HepG2 (cell line): Measurements from ENCODE around the gene ATXN7L3. TPM values are rescaled to one million over a fixed set of nuclear protein-coding genes. Genes with fewer than 3 reads are reported as not detected.
A peak's percentile ranks its signal among the peaks of the same experiment; 100 is the strongest.

Experiments
- ATF4 ChIP-seq, 2 experiments: fragments of 450-650 bp in 1 of 2; sonication (generic) in 1 of 2; formaldehyde crosslinking; IDR thresholded peaks; 2 replicates each; pipeline versions ENCODE4 v1.5.0 to v1.8.0; 2020 to 2022; ENCODE audit warnings: mild to moderate bottlenecking in 1 of 2, missing genetic modification reagents in 1 of 2
- ATF7 ChIP-seq, 2 experiments: fragments of 450-650 bp in 1 of 2; sonication (generic) in 1 of 2; formaldehyde crosslinking in 1 of 2; IDR thresholded peaks; 2 replicates each; pipeline versions ENCODE4 v1.4.0 to v1.6.1; 2016 to 2020; ENCODE audit warnings: antibody characterized with exemption in 1 of 2, mild to moderate bottlenecking in 1 of 2, missing genetic modification reagents in 1 of 2
- CAMTA2 ChIP-seq: sonication (generic); formaldehyde crosslinking; IDR thresholded peaks from 2 replicates; pipeline ENCODE4 v1.4.0; 2020; ENCODE audit warnings: mild to moderate bottlenecking, missing genetic modification reagents, borderline replicate concordance
- CBFB ChIP-seq: sonication (generic); formaldehyde crosslinking; IDR thresholded peaks from 2 replicates; pipeline ENCODE4 v1.4.0; 2020; ENCODE audit warnings: missing genetic modification reagents
- HNRNPLL ChIP-seq: fragments of 200-400 bp; formaldehyde crosslinking; IDR thresholded peaks from 2 replicates; pipeline ENCODE4 v1.6.1; 2017; ENCODE audit warnings: mild to moderate bottlenecking, low read depth, low read length; ENCODE audit not compliant: poor library complexity, severe bottlenecking
- HOXA5 ChIP-seq: sonication (generic); formaldehyde crosslinking; IDR thresholded peaks from 2 replicates; pipeline ENCODE4 v1.4.0; 2020; ENCODE audit warnings: missing genetic modification reagents
- IRF1 ChIP-seq: sonication (generic); formaldehyde crosslinking; IDR thresholded peaks from 2 replicates; pipeline ENCODE4 v1.4.0; 2020; ENCODE audit warnings: low read depth, mild to moderate bottlenecking, missing genetic modification reagents
- KAT8 ChIP-seq: IDR thresholded peaks from 2 replicates; pipeline ENCODE4 v1.6.1; 2016; ENCODE audit warnings: missing genetic modification reagents, missing compliant biosample characterization
- KDM4B ChIP-seq: sonication (generic); formaldehyde crosslinking; IDR thresholded peaks from 2 replicates; pipeline ENCODE4 v1.4.0; 2020; ENCODE audit warnings: missing genetic modification reagents
- PAX8 ChIP-seq: sonication (generic); formaldehyde crosslinking; IDR thresholded peaks from 2 replicates; pipeline ENCODE4 v1.8.0; 2022; ENCODE audit warnings: mild to moderate bottlenecking, missing genetic modification reagents, borderline replicate concordance
- SMARCC2 ChIP-seq: fragments of 450-650 bp; IDR thresholded peaks from 2 replicates; pipeline ENCODE4 v1.6.1; 2017; ENCODE audit warnings: antibody characterized with exemption, mild to moderate bottlenecking
- THRA ChIP-seq: sonication (generic); formaldehyde crosslinking; IDR thresholded peaks from 2 replicates; pipeline ENCODE4 v1.4.0; 2020; ENCODE audit warnings: missing genetic modification reagents, borderline replicate concordance
- ZNF121 ChIP-seq: sonication (generic); formaldehyde crosslinking; IDR thresholded peaks from 2 replicates; pipeline ENCODE4 v1.5.0; 2020; ENCODE audit warnings: mild to moderate bottlenecking, missing genetic modification reagents
- ZNF138 ChIP-seq: sonication (generic); formaldehyde crosslinking; IDR thresholded peaks from 2 replicates; pipeline ENCODE4 v1.5.0; 2020; ENCODE audit warnings: mild to moderate bottlenecking, low read depth, missing genetic modification reagents
- ZNF17 ChIP-seq: sonication (generic); formaldehyde crosslinking; IDR thresholded peaks from 2 replicates; pipeline ENCODE4 v1.5.0; 2020; ENCODE audit warnings: mild to moderate bottlenecking, missing genetic modification reagents
- ZNF354B ChIP-seq: sonication (generic); formaldehyde crosslinking; IDR thresholded peaks from 2 replicates; pipeline ENCODE4 v1.8.0; 2022; ENCODE audit warnings: mild to moderate bottlenecking, missing genetic modification reagents
- ZNF569 ChIP-seq: sonication (generic); formaldehyde crosslinking; IDR thresholded peaks from 2 replicates; pipeline ENCODE4 v1.5.0; 2020; ENCODE audit warnings: mild to moderate bottlenecking, missing genetic modification reagents, moderate library complexity, borderline replicate concordance
- ZNF747 ChIP-seq: sonication (generic); formaldehyde crosslinking; IDR thresholded peaks from 2 replicates; pipeline ENCODE4 v1.8.1; 2023; ENCODE audit warnings: missing genetic modification reagents, mild to moderate bottlenecking, borderline replicate concordance
- polyA plus RNA-seq, 8 experiments: library from polyadenylated mRNA; depleted of rRNA in 3 of 8; stranded (reverse) in 7 of 8; unstranded in 1 of 8; fragments of >200 nt; fragmentation: Illumina TruSeq in 4 of 8; extraction: Trizol in 4 of 8; gene quantifications; 2 replicates each; pipeline versions ENCODE4 v1.2.1 to v1.2.3, GENCODE V29; 2011 to 2016; ENCODE audit warnings: low read depth in 4 of 8, missing spikeins in 1 of 8, mixed read lengths in 1 of 8; ENCODE audit not compliant: insufficient read depth in 1 of 8
- total RNA-seq, 5 experiments: library from RNA; depleted of rRNA; stranded (reverse); fragments of >200 nt; fragmentation: Illumina TruSeq; extraction: Trizol; gene quantifications; 2 replicates each; pipeline ENCODE4 v1.2.3, GENCODE V29; 2016; ENCODE audit warnings: low read depth in 1 of 5
- TF ChIP-seq, protein P1 (sequence below): sonication (generic); formaldehyde crosslinking; IDR thresholded peaks from 2 replicates; pipeline ENCODE4 v1.4.0; 2020; ENCODE audit warnings: mild to moderate bottlenecking, missing genetic modification reagents, borderline replicate concordance
- TF ChIP-seq, protein P2 (sequence below): IDR thresholded peaks from 2 replicates; pipeline ENCODE4 v1.6.1; 2016; ENCODE audit warnings: missing compliant biosample characterization, missing genetic modification reagents, borderline replicate concordance
- TF ChIP-seq, protein P3 (sequence below): sonication (generic); formaldehyde crosslinking; IDR thresholded peaks from 2 replicates; pipeline ENCODE4 v1.4.0; 2020; ENCODE audit warnings: missing genetic modification reagents

Gene ATXN7L3
- total and polyA plus RNA-seq, 2 of the 13 experiments (the other 11 are each of a cell fraction or from before 2014, with no cell fraction given), result 44.5 to 59.1 TPM

- TF ChIP-seq ZNF121 (CRISPR knock-in tag) (no peak), ZNF747 (CRISPR knock-in tag) (0 out of 2 replicates have a peak, but pooled peaks have one; percentile 30), IRF1 (no peak), ZNF138 (CRISPR knock-in tag) (no peak), ZNF17 (CRISPR knock-in tag) (no peak), CAMTA2 (CRISPR knock-in tag) (0 out of 2 replicates have a peak, but pooled peaks have one; percentile 7), PAX8 (CRISPR knock-in tag) (no peak), ZNF569 (CRISPR knock-in tag) (no peak), THRA (no peak; the same call in 1 of the 2 replicates), KAT8 (peak; percentile 74), ZNF354B (no peak), CBFB (CRISPR knock-in tag) (no peak), KDM4B (CRISPR knock-in tag) (no peak), SMARCC2 (no peak), HNRNPLL (peak; percentile 54), ATF7 (IDR thresholded peaks at IDR 0.05) (no peak), ATF7 (CRISPR knock-in tag; IDR thresholded peaks at IDR 0.05) (no peak), HOXA5 (CRISPR knock-in tag) (no peak), ATF4 (CRISPR knock-in tag; IDR thresholded peaks at IDR 0.05) (no peak)
- TF ChIP-seq, protein P1, sequence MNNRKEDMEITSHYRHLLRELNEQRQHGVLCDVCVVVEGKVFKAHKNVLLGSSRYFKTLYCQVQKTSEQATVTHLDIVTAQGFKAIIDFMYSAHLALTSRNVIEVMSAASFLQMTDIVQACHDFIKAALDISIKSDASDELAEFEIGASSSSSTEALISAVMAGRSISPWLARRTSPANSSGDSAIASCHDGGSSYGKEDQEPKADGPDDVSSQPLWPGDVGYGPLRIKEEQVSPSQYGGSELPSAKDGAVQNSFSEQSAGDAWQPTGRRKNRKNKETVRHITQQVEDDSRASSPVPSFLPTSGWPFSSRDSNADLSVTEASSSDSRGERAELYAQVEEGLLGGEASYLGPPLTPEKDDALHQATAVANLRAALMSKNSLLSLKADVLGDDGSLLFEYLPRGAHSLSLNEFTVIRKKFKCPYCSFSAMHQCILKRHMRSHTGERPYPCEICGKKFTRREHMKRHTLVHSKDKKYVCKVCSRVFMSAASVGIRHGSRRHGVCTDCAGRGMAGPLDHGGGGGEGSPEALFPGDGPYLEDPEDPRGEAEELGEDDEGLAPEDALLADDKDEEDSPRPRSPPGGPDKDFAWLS, result no peak
- TF ChIP-seq, protein P2, sequence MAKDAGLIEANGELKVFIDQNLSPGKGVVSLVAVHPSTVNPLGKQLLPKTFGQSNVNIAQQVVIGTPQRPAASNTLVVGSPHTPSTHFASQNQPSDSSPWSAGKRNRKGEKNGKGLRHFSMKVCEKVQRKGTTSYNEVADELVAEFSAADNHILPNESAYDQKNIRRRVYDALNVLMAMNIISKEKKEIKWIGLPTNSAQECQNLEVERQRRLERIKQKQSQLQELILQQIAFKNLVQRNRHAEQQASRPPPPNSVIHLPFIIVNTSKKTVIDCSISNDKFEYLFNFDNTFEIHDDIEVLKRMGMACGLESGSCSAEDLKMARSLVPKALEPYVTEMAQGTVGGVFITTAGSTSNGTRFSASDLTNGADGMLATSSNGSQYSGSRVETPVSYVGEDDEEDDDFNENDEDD (CRISPR knock-in tag), result peak; percentile 34; the same call in 1 of the 2 replicates
- TF ChIP-seq, protein P3, sequence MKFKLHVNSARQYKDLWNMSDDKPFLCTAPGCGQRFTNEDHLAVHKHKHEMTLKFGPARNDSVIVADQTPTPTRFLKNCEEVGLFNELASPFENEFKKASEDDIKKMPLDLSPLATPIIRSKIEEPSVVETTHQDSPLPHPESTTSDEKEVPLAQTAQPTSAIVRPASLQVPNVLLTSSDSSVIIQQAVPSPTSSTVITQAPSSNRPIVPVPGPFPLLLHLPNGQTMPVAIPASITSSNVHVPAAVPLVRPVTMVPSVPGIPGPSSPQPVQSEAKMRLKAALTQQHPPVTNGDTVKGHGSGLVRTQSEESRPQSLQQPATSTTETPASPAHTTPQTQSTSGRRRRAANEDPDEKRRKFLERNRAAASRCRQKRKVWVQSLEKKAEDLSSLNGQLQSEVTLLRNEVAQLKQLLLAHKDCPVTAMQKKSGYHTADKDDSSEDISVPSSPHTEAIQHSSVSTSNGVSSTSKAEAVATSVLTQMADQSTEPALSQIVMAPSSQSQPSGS, result 0 out of 2 replicates have a peak, but pooled peaks have one; percentile 22
These were observed 18.8 kb upstream of the ATXN7L3 start (continued) for GRCh38 chr17:44218344-44219107.
